ENCODE measurements around the gene SEPHS1. TPM values are rescaled to one million over a fixed set of nuclear protein-coding genes. Genes with fewer than 3 reads are reported as not detected.

SEPHS1 gene
- total and polyA plus RNA-seq, 2 donors (not counting 3 experiments of a cell fraction or from before 2014, with no cell fraction given) = 40.6 to 55.4 TPM

GRCh38 chr10:13372524-13372923, 24.4 kb upstream of the SEPHS1 start:
- dilution Hi-C loops (cut with MboI; ENCODE audit: extremely low pct_ligation_motif_present, low sequenced_read_pairs) = no loop called here

More at GRCh38 chr10:13372524-13372923, 24.4 kb upstream of the SEPHS1 start:
- no TSS peak for BruUV-seq (replicated peaks)
- no peaks in the 10 kb centered on the region for H3K79me2 ChIP-seq (ENCODE audit: control insufficient read depth, insufficient read depth, low read length)
- no peak for FAIRE-seq
- no peak overlapping the region for H3K9ac ChIP-seq (replicated peaks; ENCODE audit: extremely low read depth, insufficient read depth, low read length)
- DNase-seq (ENCODE audit: low read depth, low spot score) = no peak
- H3K36me3 ChIP-seq (ENCODE audit: control insufficient read depth in 2 of 2, extremely low read depth in 1 of 2, insufficient read depth in 2 of 2, low read length in 2 of 2) = no peaks in the 10 kb centered on the region
- no peak overlapping the region for H2AFZ ChIP-seq (ENCODE audit: low read depth, low read length)
- H3K4me2 ChIP-seq (ENCODE audit: insufficient read depth, low read length) = no peak overlapping the region
- TF ChIP-seq POLR2AphosphoS5 (IDR thresholded peaks at IDR 0.05; ENCODE audit: insufficient read depth, low read depth, low read length) (no peak), JUN (IDR thresholded peaks at IDR 0.05; ENCODE audit: borderline replicate concordance, insufficient read depth, insufficient read length, low read depth) (no peak), CTCF (IDR thresholded peaks at IDR 0.05; ENCODE audit: extremely low read depth in 1 of 2, insufficient read depth in 1 of 2, low read depth in 1 of 2, low read length in 2 of 2) (no peak), MYC (IDR thresholded peaks at IDR 0.05; ENCODE audit: low read depth, low read length) (no peak), GATA2 (IDR thresholded peaks at IDR 0.05; ENCODE audit: insufficient read depth, insufficient read length, low read depth, low read length) (no peak), FOS (IDR thresholded peaks at IDR 0.05; ENCODE audit: borderline replicate concordance, insufficient read depth, low read length) (no peak), EZH2 (IDR thresholded peaks at IDR 0.05; ENCODE audit: borderline replicate concordance, low read depth, low read length, severe bottlenecking) (no peak), MAX (IDR thresholded peaks at IDR 0.05; ENCODE audit: insufficient read depth, insufficient read length) (no peak), POLR2A (IDR thresholded peaks at IDR 0.05; ENCODE audit: low read depth, low read length) (no peak)
- ChIA-PET POLR2A (no interaction called here), CTCF (interaction anchor here (0.5 to 2.7 kb wide), 45 partner anchors 9 to 969 kb away, joined by 3 to 89 read pairs (median 5); partner anchors contain the start of genes BEND7 and PRPF18)
- H3K27me3 ChIP-seq (ENCODE audit: control insufficient read depth in 2 of 2, insufficient read depth in 2 of 2, low read length in 2 of 2) = peaks cover 9 to 11% of the 10 kb centered on the region in 2 experiments
- no peak overlapping the region for H3K27ac ChIP-seq (ENCODE audit: insufficient read depth, low read depth, low read length)
- intact Hi-C loops (cut with micrococcal nuclease) = loop anchor here (1.0 to 5.0 kb wide), 4 partner anchors 68 to 405 kb away; partner anchors contain the start of gene PRPF18
- no peaks in the 10 kb centered on the region for H3K4me1 ChIP-seq (ENCODE audit: control insufficient read depth, extremely low read depth, insufficient read depth, low read length)
- H3K4me3 ChIP-seq (replicated peaks in 1 of 3; ENCODE audit: insufficient read depth in 1 of 3, low read depth in 1 of 3, low read length in 3 of 3) = no peak overlapping the region
- no peaks in the 10 kb centered on the region for H3K9me3 ChIP-seq (replicated peaks; ENCODE audit: control insufficient read depth, insufficient read depth, low read length)
- no peaks in the 10 kb centered on the region for H4K20me1 ChIP-seq (replicated peaks; ENCODE audit: control insufficient read depth, extremely low read depth, insufficient read depth, low read length)
- H3K9me1 ChIP-seq (replicated peaks; ENCODE audit: control insufficient read depth, extremely low read depth, insufficient read depth, low read length) = no peaks in the 10 kb centered on the region

Data from endothelial cell of umbilical vein (primary cell).